Measurements from ENCODE around the gene RAPGEF3.

- TF ChIP-seq EZH2 (IDR thresholded peaks at IDR 0.05) (no peak), POLR2AphosphoS5 (IDR thresholded peaks at IDR 0.05; ENCODE audit: borderline replicate concordance, low read depth, low read length) (no peak)
Measured at GRCh38 chr12:47717046-47717442, 41.6 kb downstream of the RAPGEF3 start.

All from SK-N-MC (cell line).